ENCODE measurements around the gene RNF103. TPM values are rescaled to one million over a fixed set of nuclear protein-coding genes. Genes with fewer than 3 reads are reported as not detected.

RNF103 gene
- total RNA-seq, 2 donors from 2014 or later = 33.7 to 46.8 TPM

DNA sequence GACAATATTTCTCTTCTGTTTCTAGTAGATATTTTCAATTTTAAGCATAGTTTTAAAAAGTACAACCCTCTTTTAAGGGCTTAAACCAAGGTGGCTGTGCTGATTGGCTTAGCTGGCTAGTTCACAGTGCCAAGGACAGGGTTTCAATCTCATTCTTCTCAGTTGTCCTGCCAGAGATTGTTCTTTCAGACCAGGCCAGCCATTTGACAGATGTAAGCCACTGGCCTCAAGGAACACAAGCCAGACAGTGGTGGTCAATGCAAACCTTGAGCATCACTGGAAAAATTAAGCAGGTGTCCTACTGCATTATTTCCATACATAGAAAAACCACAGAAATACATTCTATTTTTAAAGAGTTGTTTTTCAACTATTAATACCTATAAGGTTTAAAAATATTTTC, 5.9 kb downstream of the RNF103 start:
- H3K27me3 ChIP-seq (replicated peaks; ENCODE audit: insufficient read depth) = no peaks in the 10 kb centered on the region
- H3K9me3 ChIP-seq = no peaks in the 10 kb centered on the region
- peaks cover 24% of the 10 kb centered on the region for H3K36me3 ChIP-seq
- ATAC-seq (ENCODE audit: insufficient number of reproducible peaks, low FRiP score, low read depth) (no peak), DNase-seq (ENCODE audit: low spot score) (no peak)
- H3K27ac ChIP-seq = no peak overlapping the region
- TF ChIP-seq, protein P1, sequence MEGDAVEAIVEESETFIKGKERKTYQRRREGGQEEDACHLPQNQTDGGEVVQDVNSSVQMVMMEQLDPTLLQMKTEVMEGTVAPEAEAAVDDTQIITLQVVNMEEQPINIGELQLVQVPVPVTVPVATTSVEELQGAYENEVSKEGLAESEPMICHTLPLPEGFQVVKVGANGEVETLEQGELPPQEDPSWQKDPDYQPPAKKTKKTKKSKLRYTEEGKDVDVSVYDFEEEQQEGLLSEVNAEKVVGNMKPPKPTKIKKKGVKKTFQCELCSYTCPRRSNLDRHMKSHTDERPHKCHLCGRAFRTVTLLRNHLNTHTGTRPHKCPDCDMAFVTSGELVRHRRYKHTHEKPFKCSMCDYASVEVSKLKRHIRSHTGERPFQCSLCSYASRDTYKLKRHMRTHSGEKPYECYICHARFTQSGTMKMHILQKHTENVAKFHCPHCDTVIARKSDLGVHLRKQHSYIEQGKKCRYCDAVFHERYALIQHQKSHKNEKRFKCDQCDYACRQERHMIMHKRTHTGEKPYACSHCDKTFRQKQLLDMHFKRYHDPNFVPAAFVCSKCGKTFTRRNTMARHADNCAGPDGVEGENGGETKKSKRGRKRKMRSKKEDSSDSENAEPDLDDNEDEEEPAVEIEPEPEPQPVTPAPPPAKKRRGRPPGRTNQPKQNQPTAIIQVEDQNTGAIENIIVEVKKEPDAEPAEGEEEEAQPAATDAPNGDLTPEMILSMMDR (IDR thresholded peaks at IDR 0.05) = no peak
- peaks cover 14 to 22% of the 10 kb centered on the region in 2 donors for H3K4me1 ChIP-seq (ENCODE audit: control insufficient read depth in 1 of 2, low read depth in 2 of 2)
- H3K4me3 ChIP-seq = no peak overlapping the region

DNA sequence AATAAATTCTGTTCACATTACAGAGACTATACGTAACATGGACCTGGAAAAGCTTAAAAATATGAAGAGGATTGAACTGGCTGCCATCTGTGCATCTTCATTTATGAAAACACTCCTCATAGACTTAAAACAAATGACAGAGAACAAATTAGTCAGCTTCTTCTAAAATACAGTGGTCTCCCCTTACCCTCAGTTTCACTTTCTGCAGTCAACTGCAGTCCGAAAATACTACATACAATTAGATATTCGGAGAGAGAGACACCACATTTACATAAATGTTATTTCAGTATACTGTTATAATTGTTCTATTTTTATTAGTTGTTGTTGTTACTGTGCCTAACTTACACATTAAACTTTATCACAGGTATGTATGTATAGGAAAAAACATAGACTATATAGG, 6.5 kb downstream of the RNF103 start:
- H3K4me1 ChIP-seq (ENCODE audit: control insufficient read depth in 1 of 2, low read depth in 2 of 2) = peaks cover 14 to 22% of the 10 kb centered on the region in 2 donors
- H3K27me3 ChIP-seq (replicated peaks; ENCODE audit: insufficient read depth) = no peaks in the 10 kb centered on the region
- DNase-seq (ENCODE audit: low spot score) (no peak), ATAC-seq (ENCODE audit: insufficient number of reproducible peaks, low FRiP score, low read depth) (no peak)
- H3K36me3 ChIP-seq = peaks cover 24% of the 10 kb centered on the region
- H3K9me3 ChIP-seq = no peaks in the 10 kb centered on the region
- H3K4me3 ChIP-seq = no peak overlapping the region
- H3K27ac ChIP-seq = no peak overlapping the region
- TF ChIP-seq, protein P1 (IDR thresholded peaks at IDR 0.05) = no peak

DNA sequence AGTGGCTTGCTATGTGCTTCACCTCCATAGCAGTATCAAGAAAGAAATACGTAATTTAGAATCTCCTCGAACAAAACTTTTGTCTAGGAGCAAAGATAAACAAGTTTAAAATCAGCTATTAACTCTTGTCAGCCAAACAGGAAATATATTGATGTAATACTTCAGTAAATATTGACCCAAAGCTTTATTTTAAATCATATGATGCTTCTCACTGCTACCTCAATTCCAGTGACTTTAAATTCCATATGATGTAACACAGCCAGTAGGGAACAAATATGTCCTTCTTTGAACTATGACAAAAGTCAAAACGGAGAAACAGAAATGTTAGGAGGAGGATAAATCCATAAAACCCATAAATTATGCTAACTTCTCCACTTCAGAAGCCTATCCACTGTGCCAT, 7.2 kb downstream of the RNF103 start:
- Histone ChIP-seq H3K27me3 (replicated peaks; ENCODE audit: insufficient read depth) (no peaks in the 10 kb centered on the region), H3K4me3 (no peak overlapping the region), H3K9me3 (no peaks in the 10 kb centered on the region), H3K36me3 (peaks cover 24% of the 10 kb centered on the region), H3K4me1 (ENCODE audit: control insufficient read depth in 1 of 2, low read depth in 2 of 2) (peaks cover 14 to 22% of the 10 kb centered on the region in 2 donors), H3K27ac (no peak overlapping the region)
- DNase-seq (ENCODE audit: low spot score) (no peak), ATAC-seq (ENCODE audit: insufficient number of reproducible peaks, low FRiP score, low read depth) (no peak)
- TF ChIP-seq, protein P1 (IDR thresholded peaks at IDR 0.05) = no peak

DNA sequence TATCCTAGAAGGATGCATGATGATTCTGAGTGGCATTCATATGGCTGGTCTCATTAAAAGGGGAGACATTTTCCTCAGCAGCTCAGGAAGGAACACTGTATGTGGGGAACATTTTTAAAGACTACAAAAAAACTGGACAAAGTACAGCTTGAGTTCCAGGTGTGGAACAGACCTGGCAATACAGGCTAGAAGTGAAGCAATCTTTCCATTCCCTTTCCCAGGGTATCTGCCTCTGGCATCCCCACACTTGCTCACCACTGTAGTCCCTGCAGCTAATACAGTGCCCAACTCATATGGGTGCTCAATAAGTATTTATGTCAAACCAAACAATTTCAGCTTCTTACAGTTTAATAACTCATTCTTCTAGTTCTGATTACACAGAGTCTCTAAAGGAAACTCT, 8.1 kb downstream of the RNF103 start:
- H3K27me3 ChIP-seq (replicated peaks; ENCODE audit: insufficient read depth) = no peaks in the 10 kb centered on the region
- ATAC-seq (ENCODE audit: insufficient number of reproducible peaks, low FRiP score, low read depth) (no peak), DNase-seq (ENCODE audit: low spot score) (no peak)
- H3K36me3 ChIP-seq = peaks cover 29% of the 10 kb centered on the region
- H3K4me1 ChIP-seq (ENCODE audit: control insufficient read depth in 1 of 2, low read depth in 2 of 2) = peaks cover 11 to 20% of the 10 kb centered on the region in 2 donors
- no peak overlapping the region for H3K27ac ChIP-seq
- H3K4me3 ChIP-seq = no peak overlapping the region
- no peaks in the 10 kb centered on the region for H3K9me3 ChIP-seq
- TF ChIP-seq, protein P1 (IDR thresholded peaks at IDR 0.05) = no peak

GRCh38 chr2:86613515-86613914, 10.2 kb downstream of the RNF103 start:
- TF ChIP-seq, protein P1 (IDR thresholded peaks at IDR 0.05) = no peak
- Histone ChIP-seq H3K27ac (no peak overlapping the region), H3K4me1 (ENCODE audit: control insufficient read depth in 1 of 2, low read depth in 2 of 2) (peaks cover 8 to 12% of the 10 kb centered on the region in 2 donors), H3K9me3 (no peaks in the 10 kb centered on the region), H3K36me3 (peaks cover 32% of the 10 kb centered on the region), H3K4me3 (no peak overlapping the region), H3K27me3 (replicated peaks; ENCODE audit: insufficient read depth) (no peaks in the 10 kb centered on the region)
- DNase-seq (ENCODE audit: low spot score) (no peak), ATAC-seq (ENCODE audit: insufficient number of reproducible peaks, low FRiP score, low read depth) (no peak)

All from thoracic aorta (tissue), 2 donors.